Naive thymus-derived CD4-positive, alpha-beta T cell (primary cell): ENCODE data around the gene TAX1BP1. TPM values are rescaled to one million over a fixed set of nuclear protein-coding genes. Genes with fewer than 3 reads are reported as not detected.
A peak's percentile ranks its signal among the peaks of the same experiment; 100 is the strongest.

Experiments used
- ATAC-seq: fragments of 150-1000 bp; cut with Tn5 transposase; 2 replicates; pipeline ENCODE4 v1.10.0; 2021; ENCODE audit warnings: mild to moderate bottlenecking, moderate library complexity
- CTCF ChIA-PET: fragments of 350-600 bp; sonication (Branson Sonifier 250); formaldehyde crosslinking; loops from one replicate; lab custom pipeline; 2021; ENCODE audit warnings: antibody characterized with exemption; lab: Charles Lee
- POLR2A ChIA-PET: fragments of 350-600 bp; sonication (Branson Sonifier 250); formaldehyde crosslinking; loops from one replicate; lab custom pipeline; 2021; ENCODE audit warnings: antibody characterized with exemption, inconsistent platforms; lab: Charles Lee
- DNase-seq, 9 donors: peaks; one replicate each; pipeline versions ENCODE4 v3.0.0 to v3.0.0-alpha.2; 2020 to 2022; ENCODE audit warnings: mixed read lengths in 1 of 9
- H3K27ac ChIP-seq: one replicate; pipeline ENCODE4 v1.7.0; 2013; ENCODE audit warnings: mild to moderate bottlenecking, low read depth, low read length, moderate library complexity
- H3K27me3 ChIP-seq, 2 donors: one replicate each; pipeline ENCODE4 v1.7.0; 2013; ENCODE audit warnings: low read length in 2 of 2, mild to moderate bottlenecking in 2 of 2, moderate library complexity in 2 of 2; ENCODE audit not compliant: control insufficient read depth in 2 of 2, insufficient read depth in 2 of 2
- H3K36me3 ChIP-seq, 3 experiments: 1 replicate in 2 of 3; 2 replicates in 1 of 3; pipeline ENCODE4 v1.7.0; 2013; ENCODE audit warnings: low read length in 3 of 3, mild to moderate bottlenecking in 3 of 3, moderate library complexity in 1 of 3; ENCODE audit not compliant: insufficient read depth in 3 of 3, control insufficient read depth in 2 of 3
- H3K4me1 ChIP-seq, 2 donors: one replicate each; pipeline ENCODE4 v1.7.0; 2013; ENCODE audit warnings: low read length in 2 of 2, mild to moderate bottlenecking in 2 of 2, moderate library complexity in 1 of 2; ENCODE audit not compliant: control insufficient read depth in 2 of 2, insufficient read depth in 2 of 2
- H3K4me3 ChIP-seq: 2 replicates; pipeline ENCODE4 v1.7.0; 2013; ENCODE audit warnings: mild to moderate bottlenecking, low read length
- H3K9me3 ChIP-seq, 3 experiments: 1 replicate in 2 of 3; 2 replicates in 1 of 3; pipeline ENCODE4 v1.7.0; 2013; ENCODE audit warnings: low read length in 3 of 3; ENCODE audit not compliant: control insufficient read depth in 2 of 3
- H3K27ac Mint-ChIP-seq, 9 donors: one replicate each; pipeline ENCODE4 v1.8.0; 2020 to 2022; ENCODE audit warnings: mixed read lengths in 9 of 9, mild to moderate bottlenecking in 8 of 9, moderate library complexity in 5 of 9, inconsistent platforms in 2 of 9
- H3K27me3 Mint-ChIP-seq, 5 donors: one replicate each; pipeline ENCODE4 v1.8.0; 2021 to 2022; ENCODE audit warnings: mixed read lengths in 5 of 5, mild to moderate bottlenecking in 1 of 5
- H3K36me3 Mint-ChIP-seq, 5 donors: one replicate each; pipeline ENCODE4 v1.8.0; 2020 to 2022; ENCODE audit warnings: mixed read lengths in 5 of 5, mild to moderate bottlenecking in 3 of 5, inconsistent platforms in 1 of 5
- H3K4me1 Mint-ChIP-seq, 7 donors: one replicate each; pipeline ENCODE4 v1.8.0; 2020 to 2022; ENCODE audit warnings: mixed read lengths in 7 of 7, mild to moderate bottlenecking in 3 of 7, inconsistent platforms in 1 of 7
- H3K4me3 Mint-ChIP-seq, 10 donors: one replicate each; pipeline ENCODE4 v1.8.0; 2020 to 2022; ENCODE audit warnings: mild to moderate bottlenecking in 10 of 10, mixed read lengths in 10 of 10, moderate library complexity in 6 of 10, inconsistent platforms in 2 of 10
- H3K9me3 Mint-ChIP-seq, 11 donors: one replicate each; pipeline ENCODE4 v1.8.0; 2020 to 2022; ENCODE audit warnings: mixed read lengths in 11 of 11, mild to moderate bottlenecking in 4 of 11, inconsistent platforms in 1 of 11, moderate library complexity in 1 of 11
- intact Hi-C, 2 donors: fragments of 100-400 bp; cut with micrococcal nuclease; formaldehyde crosslinking; loops; one replicate each; pipeline ENCODE4 v1.15.1; 2023
- polyA plus RNA-seq, 2 donors: library from polyadenylated mRNA; unstranded; fragments of 300-500 nt; fragmentation: Illumina TruSeq; gene quantifications; one replicate each; pipeline ENCODE4 v1.2.3, GENCODE V29; 2021
- total RNA-seq, 6 experiments: library from RNA in 5 of 6; stranded (reverse) in 5 of 6; gene quantifications; 1 replicate in 5 of 6; 2 replicates in 1 of 6; pipeline ENCODE4 v1.2.3 and lab custom pipeline; 2021 to 2026

Gene TAX1BP1
- total and polyA plus RNA-seq, 7 experiments from 2014 or later, result 69.4 to 112 (median 109) TPM

GRCh38 chr7:27822245-27822644 lies 82.3 kb downstream of the TAX1BP1 start:
- Mint-ChIP-seq H3K4me1 (peaks cover 0 to 4% (median 0%) of the 10 kb centered on the region in 7 donors), H3K9me3 (peaks cover 0 to 1% (median 0%) of the 10 kb centered on the region in 11 donors), H3K27ac (peak overlapping the region in 1 of 9 donors; percentile 8), H3K4me3 (no peak overlapping the region), H3K27me3 (no peaks in the 10 kb centered on the region), H3K36me3 (peaks cover 0 to 25% (median 19%) of the 10 kb centered on the region in 5 donors)
- no peaks in the 10 kb centered on the region for H3K4me1 ChIP-seq
- intact Hi-C loops, result loop anchor here in 1 of 2 donors (2.0 kb wide), 1 partner anchor 15 kb away; no protein-coding TSS in a partner anchor
- no peaks in the 10 kb centered on the region for H3K27me3 ChIP-seq
- CTCF ChIA-PET, result no interaction called here
- no peak for DNase-seq
- H3K9me3 ChIP-seq, result no peaks in the 10 kb centered on the region
- no peak overlapping the region for H3K4me3 ChIP-seq
- H3K27ac ChIP-seq, result no peak overlapping the region
- no peak for ATAC-seq
- POLR2A ChIA-PET, result no interaction called here
- H3K36me3 ChIP-seq, result peaks cover 6 to 41% (median 16%) of the 10 kb centered on the region in 3 experiments

- intact Hi-C loops, result loop anchor here in 1 of 2 donors (2.0 kb wide), 1 partner anchor 43 kb away; no protein-coding TSS in a partner anchor
- ChIA-PET POLR2A (interaction anchor here (0.6 kb wide), 1 partner anchor 12 kb away, joined by 3 read pairs; no protein-coding TSS in a partner anchor), CTCF (interaction anchor here (1.4 kb wide), 1 partner anchor 14 kb away, joined by 3 read pairs; no protein-coding TSS in a partner anchor)
- Histone ChIP-seq H3K27ac (no peak overlapping the region), H3K36me3 (peaks cover 0 to 27% (median 9%) of the 10 kb centered on the region in 3 experiments), H3K9me3 (no peaks in the 10 kb centered on the region), H3K27me3 (no peaks in the 10 kb centered on the region), H3K4me3 (no peak overlapping the region), H3K4me1 (no peaks in the 10 kb centered on the region)
- no peaks in the 10 kb centered on the region for H3K27me3 Mint-ChIP-seq
- H3K9me3 Mint-ChIP-seq, result no peaks in the 10 kb centered on the region
- H3K4me3 Mint-ChIP-seq, result no peak overlapping the region
- H3K36me3 Mint-ChIP-seq, result peaks cover 0 to 20% (median 10%) of the 10 kb centered on the region in 5 donors
- peak overlapping the region in 2 of 9 donors; percentile 7 to 41 for H3K27ac Mint-ChIP-seq
- peaks cover 0 to 4% (median 0%) of the 10 kb centered on the region in 7 donors for H3K4me1 Mint-ChIP-seq
- ATAC-seq (no peak), DNase-seq (no peak)
Observed at GRCh38 chr7:27825891-27826290, 85.9 kb downstream of the TAX1BP1 start.

DNA sequence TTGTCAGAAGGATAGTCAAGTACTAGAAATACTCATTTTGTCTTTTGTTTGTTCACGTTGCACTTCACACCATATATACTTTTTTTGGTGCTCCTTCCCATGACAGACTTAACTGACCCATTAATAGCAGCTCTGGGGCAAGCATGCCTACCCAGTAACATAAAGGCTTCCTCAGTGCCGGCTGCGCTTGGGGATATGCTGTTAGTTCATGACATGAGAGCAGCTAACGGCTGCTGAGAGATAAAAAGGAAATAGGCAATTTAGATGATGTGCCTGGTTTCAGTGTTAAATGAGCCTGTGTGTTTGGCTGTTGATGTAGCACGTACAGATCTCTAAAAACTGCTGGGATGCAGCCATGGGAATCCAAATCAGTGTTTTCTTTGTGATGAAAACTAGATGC lies 86.4 kb downstream of the TAX1BP1 start:
- intact Hi-C loops, result no loop called here
- H3K27ac ChIP-seq, result no peak overlapping the region
- H3K9me3 ChIP-seq, result no peaks in the 10 kb centered on the region
- H3K36me3 ChIP-seq, result peaks cover 0 to 32% (median 9%) of the 10 kb centered on the region in 3 experiments
- no peak overlapping the region for H3K4me3 ChIP-seq
- H3K27me3 Mint-ChIP-seq, result no peaks in the 10 kb centered on the region
- H3K36me3 Mint-ChIP-seq, result peaks cover 0 to 20% (median 10%) of the 10 kb centered on the region in 5 donors
- H3K9me3 Mint-ChIP-seq, result no peaks in the 10 kb centered on the region
- ATAC-seq (no peak), DNase-seq (no peak)
- ChIA-PET POLR2A (interaction anchor here (0.6 kb wide), 1 partner anchor 11 kb away, joined by 3 read pairs; no protein-coding TSS in a partner anchor), CTCF (interaction anchor here (1.4 kb wide), 1 partner anchor 13 kb away, joined by 3 read pairs; no protein-coding TSS in a partner anchor)
- H3K4me1 ChIP-seq, result no peaks in the 10 kb centered on the region
- H3K27ac Mint-ChIP-seq, result peak overlapping the region in 2 of 9 donors; percentile 7 to 41
- H3K27me3 ChIP-seq, result no peaks in the 10 kb centered on the region
- no peak overlapping the region for H3K4me3 Mint-ChIP-seq
- peaks cover 0 to 4% (median 0%) of the 10 kb centered on the region in 7 donors for H3K4me1 Mint-ChIP-seq

DNA sequence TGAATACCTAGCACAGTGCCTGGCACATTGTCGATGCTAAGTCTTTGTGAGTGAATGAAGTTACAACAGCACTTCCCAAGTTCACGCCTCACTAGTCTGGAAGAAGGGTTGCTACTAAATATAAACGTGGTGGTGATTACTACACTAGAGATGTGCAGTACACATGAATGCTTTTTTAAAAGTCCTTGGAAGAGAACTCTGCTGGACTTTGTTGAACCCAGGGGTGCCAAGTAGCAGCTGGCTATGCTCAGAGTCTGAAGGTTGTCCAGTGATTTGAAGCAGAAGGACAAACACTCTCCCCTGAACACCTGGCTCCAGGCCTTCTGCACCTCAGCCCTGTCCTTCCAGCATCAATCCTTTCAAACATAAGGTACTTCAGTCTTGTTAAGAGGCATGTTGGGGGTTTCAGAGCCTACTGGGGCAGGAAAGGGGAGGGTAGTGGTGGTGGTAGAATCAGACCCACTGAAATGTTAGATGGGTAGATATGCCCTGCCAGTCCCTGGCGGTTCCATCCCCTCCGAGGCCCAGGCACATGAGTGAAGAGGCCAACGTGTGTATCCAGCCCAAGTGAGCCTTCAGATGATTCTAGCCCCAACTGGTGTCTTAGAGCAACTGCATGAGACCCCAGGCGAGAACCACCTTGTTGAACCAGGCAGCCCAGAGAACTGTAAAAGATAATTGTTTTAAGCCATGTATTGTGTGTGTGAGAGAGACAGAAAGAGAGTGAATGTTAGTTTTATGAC lies 94.4 kb downstream of the TAX1BP1 start:
- H3K4me3 ChIP-seq, result no peak overlapping the region
- Mint-ChIP-seq H3K4me3 (no peak overlapping the region), H3K4me1 (peaks cover 0 to 17% (median 4%) of the 10 kb centered on the region in 7 donors), H3K36me3 (peaks cover 0 to 28% (median 3%) of the 10 kb centered on the region in 5 donors), H3K27ac (peak overlapping the region in 5 of 9 donors; percentile 3 to 63 (median 14)), H3K9me3 (no peaks in the 10 kb centered on the region), H3K27me3 (no peaks in the 10 kb centered on the region)
- DNase-seq, result no peak
- CTCF ChIA-PET, result no interaction called here
- no peaks in the 10 kb centered on the region for H3K9me3 ChIP-seq
- intact Hi-C loops, result no loop called here
- no peak for ATAC-seq
- no peak overlapping the region for H3K27ac ChIP-seq
- peaks cover 0 to 9% (median 4%) of the 10 kb centered on the region in 3 experiments for H3K36me3 ChIP-seq
- H3K4me1 ChIP-seq, result no peaks in the 10 kb centered on the region
- H3K27me3 ChIP-seq, result no peaks in the 10 kb centered on the region
- POLR2A ChIA-PET, result no interaction called here

GRCh38 chr7:27835376-27835775 lies 95.4 kb downstream of the TAX1BP1 start:
- DNase-seq (no peak), ATAC-seq (no peak)
- no peak overlapping the region for H3K27ac ChIP-seq
- H3K36me3 ChIP-seq, result peaks cover 0 to 9% (median 4%) of the 10 kb centered on the region in 3 experiments
- H3K4me1 ChIP-seq, result peaks cover 0 to 5% of the 10 kb centered on the region in 2 donors
- Mint-ChIP-seq H3K27me3 (no peaks in the 10 kb centered on the region), H3K4me1 (peaks cover 2 to 27% (median 8%) of the 10 kb centered on the region in 7 donors), H3K9me3 (no peaks in the 10 kb centered on the region), H3K4me3 (no peak overlapping the region), H3K36me3 (peaks cover 0 to 28% (median 3%) of the 10 kb centered on the region in 5 donors), H3K27ac (no peak overlapping the region)
- intact Hi-C loops, result no loop called here
- ChIA-PET POLR2A (interaction anchor here (0.6 kb wide), 1 partner anchor 19 kb away, joined by 3 read pairs; no protein-coding TSS in a partner anchor), CTCF (no interaction called here)
- H3K9me3 ChIP-seq, result no peaks in the 10 kb centered on the region
- H3K4me3 ChIP-seq, result no peak overlapping the region
- H3K27me3 ChIP-seq, result no peaks in the 10 kb centered on the region

DNA sequence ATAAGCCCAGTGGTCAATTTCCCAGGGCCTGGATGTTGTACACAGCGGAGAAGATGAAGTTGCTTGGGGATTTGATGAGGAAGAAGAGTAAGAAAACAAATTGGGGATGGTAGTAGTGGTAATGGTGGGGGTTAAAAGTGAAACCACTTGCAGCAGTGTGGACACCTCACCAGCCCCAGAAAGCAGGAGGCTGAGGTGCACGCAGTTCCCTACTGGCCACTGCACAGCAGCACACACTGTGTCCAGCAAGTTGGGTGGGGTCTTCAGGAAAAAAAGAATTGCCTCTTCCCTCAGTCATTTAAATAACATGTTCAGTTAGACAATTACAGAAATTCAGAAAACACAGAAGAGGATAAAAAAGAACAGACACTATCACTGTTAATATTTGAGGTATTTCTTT lies 96.6 kb downstream of the TAX1BP1 start:
- no peaks in the 10 kb centered on the region for H3K9me3 ChIP-seq
- Mint-ChIP-seq H3K4me1 (peaks cover 0 to 29% (median 12%) of the 10 kb centered on the region in 7 donors), H3K36me3 (peaks cover 0 to 32% (median 3%) of the 10 kb centered on the region in 5 donors), H3K9me3 (no peaks in the 10 kb centered on the region), H3K4me3 (no peak overlapping the region), H3K27me3 (no peaks in the 10 kb centered on the region), H3K27ac (peak overlapping the region in 8 of 9 donors; percentile 6 to 85 (median 38))
- H3K4me1 ChIP-seq, result peaks cover 0 to 5% of the 10 kb centered on the region in 2 donors
- intact Hi-C loops, result no loop called here
- H3K4me3 ChIP-seq, result no peak overlapping the region
- no peaks in the 10 kb centered on the region for H3K27me3 ChIP-seq
- POLR2A ChIA-PET, result no interaction called here
- peaks cover 0 to 4% (median 2%) of the 10 kb centered on the region in 3 experiments for H3K36me3 ChIP-seq
- H3K27ac ChIP-seq, result no peak overlapping the region
- ATAC-seq, result no peak
- DNase-seq, result no peak
- CTCF ChIA-PET, result no interaction called here
